ENCODE results near the gene TLN1.

TLN1 gene

GRCh38 chr9:35683323-35683722, 48.7 kb downstream of the TLN1 start:
- DNase-seq, result no peak

- no peak for DNase-seq
Observed at GRCh38 chr9:35682520-35683315, 49.3 kb downstream of the TLN1 start.

GRCh38 chr9:35682051-35682450, 49.9 kb downstream of the TLN1 start:
- no peak for DNase-seq

GRCh38 chr9:35681341-35682002, 50.5 kb downstream of the TLN1 start:
- no peak for DNase-seq

GRCh38 chr9:35680331-35681105, 51.5 kb downstream of the TLN1 start:
- no peak for DNase-seq

- no peak for DNase-seq
Observed at GRCh38 chr9:35679766-35680330, 52.1 kb downstream of the TLN1 start.

- DNase-seq, result no peak
Observed at GRCh38 chr9:35679091-35679490, 52.9 kb downstream of the TLN1 start.

GRCh38 chr9:35675732-35676392, 56.1 kb downstream of the TLN1 start:
- no peak for DNase-seq

- no peak for DNase-seq
Observed at GRCh38 chr9:35675204-35675603, 56.8 kb downstream of the TLN1 start.

- DNase-seq, result no peak
Observed at GRCh38 chr9:35674025-35674361, 58.0 kb downstream of the TLN1 start.

- DNase-seq, result no peak
Observed at GRCh38 chr9:35673132-35674024, 58.6 kb downstream of the TLN1 start, which contains the start of gene CA9. TSS of gene CA9 (plus strand) at chr9:35673928. CDS start at chr9:35673960, 32 bp downstream.

GRCh38 chr9:35669331-35670145, 62.5 kb downstream of the TLN1 start:
- no peak for DNase-seq

- DNase-seq, result no peak
Observed at GRCh38 chr9:35667939-35668338, 64.1 kb downstream of the TLN1 start.

- DNase-seq, result no peak
Observed at GRCh38 chr9:35666549-35666948, 65.4 kb downstream of the TLN1 start.

GRCh38 chr9:35666045-35666444, 66.0 kb downstream of the TLN1 start:
- DNase-seq, result no peak

GRCh38 chr9:35665471-35665818, 66.5 kb downstream of the TLN1 start:
- DNase-seq, result no peak

GRCh38 chr9:35664531-35665470, 67.2 kb downstream of the TLN1 start, which contains the start of gene ARHGEF39:
TSS of gene ARHGEF39 (minus strand) at chr9:35665195. CDS start at chr9:35665169, 26 bp downstream.
- DNase-seq, result peak; percentile 57

- no peak for DNase-seq
Observed at GRCh38 chr9:35662437-35662836, 69.6 kb downstream of the TLN1 start.

- peak; percentile 57 for DNase-seq
Observed at GRCh38 chr9:35661756-35662350, 70.1 kb downstream of the TLN1 start.

Data from activated gamma-delta T cell treated with Interleukin-2 at 50 U/mL for 16 hours (primary cell).